Ovary (tissue), 9 donors: ENCODE measurements around the gene THSD4. TPM values are rescaled to one million over a fixed set of nuclear protein-coding genes. Genes with fewer than 3 reads are reported as not detected.

ENCODE experiments used
- DNase-seq, 5 donors: peaks; one replicate each; pipeline ENCODE4 v3.0.0-alpha.2; 2019 to 2020
- H3K27ac ChIP-seq, 2 donors: fragments of 200-600 bp; one replicate each; pipeline versions ENCODE4 v1.5.1 to v1.8.0; 2019 to 2022
- H3K27me3 ChIP-seq: fragments of 200-600 bp; one replicate; pipeline ENCODE4 v1.8.0; 2022
- H3K36me3 ChIP-seq: fragments of 200-600 bp; sonication (generic); one replicate; pipeline ENCODE4 v1.5.1; 2019
- H3K4me1 ChIP-seq: one replicate; pipeline ENCODE4 v1.8.1; 2013; ENCODE audit warnings: mild to moderate bottlenecking, moderate library complexity; ENCODE audit not compliant: insufficient read depth
- H3K4me3 ChIP-seq: fragments of 200-600 bp; sonication (generic); one replicate; pipeline ENCODE4 v1.5.1; 2017
- H3K9me3 ChIP-seq, 2 donors: fragments of 200-600 bp in 1 of 2; sonication (generic) in 1 of 2; one replicate each; pipeline versions ENCODE4 v1.5.1 to v1.8.1; 2013 to 2019; ENCODE audit warnings: mild to moderate bottlenecking in 1 of 2, moderate library complexity in 1 of 2
- EP300 ChIP-seq: sonication (generic); formaldehyde crosslinking; IDR thresholded peaks from one replicate; pipeline ENCODE4 v1.6.1; 2017; ENCODE audit warnings: antibody characterized with exemption
- POLR2A ChIP-seq: fragments of 450-650 bp; IDR thresholded peaks from one replicate; pipeline ENCODE4 v1.6.1; 2017; ENCODE audit warnings: antibody characterized with exemption, mild to moderate bottlenecking, moderate library complexity
- WGBS, 3 donors: extraction: QIAGEN DNeasy Blood & Tissue Kit in 1 of 3; methylation state at CpG; one replicate each; pipeline versions ENCODE4 v1.1.5 to v1.1.7; 2013 to 2017; 5-methylcytosine and 5-hydroxymethylcytosine counted together
- intact Hi-C, 4 donors: fragments of 100-400 bp; cut with DNase I; formaldehyde crosslinking; loops; one replicate each; pipeline versions ENCODE4 v1.11.0 to v1.15.1; 2022 to 2023
- polyA plus RNA-seq, 2 donors: library from polyadenylated mRNA; stranded (reverse); fragments of 200-250 nt in 1 of 2; fragments of 350-450 nt in 1 of 2; fragmentation: Illumina TruSeq in 1 of 2; extraction: RNeasy Lipid Tissue Mini Kit (QIAGEN cat#74804) in 1 of 2; gene quantifications; one replicate each; pipeline ENCODE4 v1.2.3, GENCODE V29; 2013 to 2014
- total RNA-seq, 7 donors: library from RNA; depleted of rRNA in 2 of 7; stranded (reverse); fragments of >200 nt in 2 of 7; fragmentation: NEBNext Ultra II Directional in 3 of 7; extraction: Animal tissue kit (Norgen Biotek cat#: 25700) in 3 of 7; gene quantifications; one replicate each; pipeline versions ENCODE4 v1.1.0 to v1.2.4, GENCODE V29; 2016 to 2023
- TF ChIP-seq, protein P1 (sequence below), 3 donors: fragments of 450-650 bp in 2 of 3; fragments of 200-600 bp in 1 of 3; IDR thresholded peaks; one replicate each; pipeline versions ENCODE4 v1.5.1 to v1.8.0; 2016 to 2022; ENCODE audit warnings: antibody characterized with exemption in 3 of 3, mild to moderate bottlenecking in 1 of 3
- donor health status: DM: no; HTN: no; CAD: no; lungs with moderate emphysema.
- donor health status: DM: no; HTN: no; CAD: no.
- donor health status: Bipolar disorder and iron deficiency.
- donor health status: DM: yes; HTN: yes; CAD: no.
- donor health status: DM: no; HTN: no; CAD: no.
- donor health status: DM: yes; HTN: yes; CAD: no.

The THSD4 gene
- total and polyA plus RNA-seq, 9 donors = 3.2 to 53.4 (median 13.5) TPM

DNA sequence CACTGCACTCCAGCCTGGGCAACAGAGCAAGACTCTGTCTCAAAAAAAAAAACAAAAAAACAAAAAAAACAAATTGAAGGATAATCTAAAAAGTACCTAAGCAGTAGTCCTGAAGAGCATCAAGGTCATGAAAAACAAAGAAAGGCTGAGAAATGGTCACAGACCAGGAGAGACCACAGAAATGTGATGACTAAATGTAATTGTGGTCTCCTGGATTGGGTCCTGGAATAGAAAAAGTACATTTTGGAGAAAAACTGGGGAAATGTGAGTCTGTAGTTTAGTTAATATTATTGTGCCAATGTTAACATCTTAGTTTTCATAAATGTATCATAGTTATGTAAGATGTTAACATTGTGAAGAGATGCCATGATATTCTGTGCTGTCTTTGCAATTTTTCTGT is 427.6 kb downstream of the THSD4 start:
- no peaks in the 10 kb centered on the region for H3K9me3 ChIP-seq
- intact Hi-C loops = no loop called here
- TF ChIP-seq POLR2A (no peak), EP300 (no peak)
- TF ChIP-seq, protein P1, sequence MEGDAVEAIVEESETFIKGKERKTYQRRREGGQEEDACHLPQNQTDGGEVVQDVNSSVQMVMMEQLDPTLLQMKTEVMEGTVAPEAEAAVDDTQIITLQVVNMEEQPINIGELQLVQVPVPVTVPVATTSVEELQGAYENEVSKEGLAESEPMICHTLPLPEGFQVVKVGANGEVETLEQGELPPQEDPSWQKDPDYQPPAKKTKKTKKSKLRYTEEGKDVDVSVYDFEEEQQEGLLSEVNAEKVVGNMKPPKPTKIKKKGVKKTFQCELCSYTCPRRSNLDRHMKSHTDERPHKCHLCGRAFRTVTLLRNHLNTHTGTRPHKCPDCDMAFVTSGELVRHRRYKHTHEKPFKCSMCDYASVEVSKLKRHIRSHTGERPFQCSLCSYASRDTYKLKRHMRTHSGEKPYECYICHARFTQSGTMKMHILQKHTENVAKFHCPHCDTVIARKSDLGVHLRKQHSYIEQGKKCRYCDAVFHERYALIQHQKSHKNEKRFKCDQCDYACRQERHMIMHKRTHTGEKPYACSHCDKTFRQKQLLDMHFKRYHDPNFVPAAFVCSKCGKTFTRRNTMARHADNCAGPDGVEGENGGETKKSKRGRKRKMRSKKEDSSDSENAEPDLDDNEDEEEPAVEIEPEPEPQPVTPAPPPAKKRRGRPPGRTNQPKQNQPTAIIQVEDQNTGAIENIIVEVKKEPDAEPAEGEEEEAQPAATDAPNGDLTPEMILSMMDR (IDR thresholded peaks at IDR 0.05) = no peak
- no peaks in the 10 kb centered on the region for H3K27me3 ChIP-seq
- no peak overlapping the region for H3K4me3 ChIP-seq
- H3K27ac ChIP-seq = no peak overlapping the region
- DNase-seq = no peak
- no peaks in the 10 kb centered on the region for H3K4me1 ChIP-seq
- no peaks in the 10 kb centered on the region for H3K36me3 ChIP-seq

GRCh38 chr15:71543413-71543812 is 428.1 kb downstream of the THSD4 start:
- TF ChIP-seq, protein P1 (IDR thresholded peaks at IDR 0.05) = no peak
- TF ChIP-seq EP300 (no peak), POLR2A (no peak)
- 89 to 97% (median 93%) methylated on average over 3 of the region's 3 CpGs for WGBS, 3 donors

DNA sequence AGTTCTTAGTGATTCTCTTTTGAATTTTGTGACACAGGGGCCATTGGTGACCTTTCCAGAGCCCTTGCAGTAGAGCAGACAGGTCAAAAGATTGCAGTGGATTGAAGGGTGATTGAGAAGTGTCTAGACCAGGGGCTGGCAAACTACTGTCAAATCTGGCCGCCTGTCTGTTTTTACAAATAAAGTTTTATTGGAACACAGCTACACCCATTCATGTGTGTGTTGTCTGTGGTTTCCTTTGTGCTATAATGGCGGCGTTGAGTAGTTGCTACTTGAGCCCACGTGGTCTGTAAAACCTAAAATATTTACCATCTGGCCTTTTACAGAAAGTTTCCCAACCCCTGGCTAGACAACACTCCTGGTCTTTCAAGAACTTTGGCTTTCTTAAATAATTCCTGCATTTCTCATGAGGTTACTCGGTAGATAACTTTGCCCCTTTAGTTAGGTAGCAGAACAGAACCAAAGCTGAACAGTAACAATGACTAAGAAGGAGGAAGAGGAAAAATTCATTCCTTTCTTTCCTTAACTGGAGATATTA is 430.0 kb downstream of the THSD4 start:
- no peak for TF ChIP-seq POLR2A
- TF ChIP-seq, protein P1 (IDR thresholded peaks at IDR 0.05) = no peak
- TF ChIP-seq EP300 = no peak
- Histone ChIP-seq H3K4me1 (no peaks in the 10 kb centered on the region), H3K27ac (no peak overlapping the region), H3K9me3 (no peaks in the 10 kb centered on the region), H3K27me3 (no peaks in the 10 kb centered on the region), H3K36me3 (no peaks in the 10 kb centered on the region), H3K4me3 (no peak overlapping the region)
- 53 to 60% (median 53%) methylated on average over 5 of the region's 5 CpGs for WGBS, 3 donors
- DNase-seq = no peak
- intact Hi-C loops = no loop called here

More at GRCh38 chr15:71543413-71543812, 428.1 kb downstream of the THSD4 start:
- intact Hi-C loops = no loop called here
- no peak overlapping the region for H3K4me3 ChIP-seq
- H3K9me3 ChIP-seq = no peaks in the 10 kb centered on the region
- H3K4me1 ChIP-seq = no peaks in the 10 kb centered on the region
- DNase-seq = no peak
- H3K27ac ChIP-seq = no peak overlapping the region
- no peaks in the 10 kb centered on the region for H3K27me3 ChIP-seq
- no peaks in the 10 kb centered on the region for H3K36me3 ChIP-seq

- Histone ChIP-seq H3K4me1 (no peaks in the 10 kb centered on the region), H3K27me3 (no peaks in the 10 kb centered on the region), H3K36me3 (no peaks in the 10 kb centered on the region), H3K27ac (no peak overlapping the region), H3K4me3 (no peak overlapping the region), H3K9me3 (no peaks in the 10 kb centered on the region)
- intact Hi-C loops = no loop called here
- no peak for DNase-seq
- WGBS, 3 donors = 84 to 100% (median 94%) methylated on average over 1 of the region's 1 CpG
- no peak for TF ChIP-seq POLR2A
Observed at GRCh38 chr15:71545923-71546322, 430.7 kb downstream of the THSD4 start.

- 12 to 20% (median 18%) methylated on average over 12 of the region's 12 CpGs for WGBS, 3 donors
- Histone ChIP-seq H3K4me1 (no peaks in the 10 kb centered on the region), H3K4me3 (no peak overlapping the region), H3K27me3 (no peaks in the 10 kb centered on the region), H3K27ac (no peak overlapping the region), H3K9me3 (no peaks in the 10 kb centered on the region), H3K36me3 (no peaks in the 10 kb centered on the region)
- peak in 2 of 5 donors; percentile 12 to 33 for DNase-seq
- intact Hi-C loops = no loop called here
- no peak for TF ChIP-seq POLR2A
- TF ChIP-seq EP300 = no peak
- TF ChIP-seq, protein P1 (IDR thresholded peaks at IDR 0.05) = no peak
Observed at GRCh38 chr15:71547011-71547410, 431.7 kb downstream of the THSD4 start.
